Right lobe of liver (tissue), 6 donors: ENCODE measurements around the gene ZDHHC14. TPM values are rescaled to one million over a fixed set of nuclear protein-coding genes. Genes with fewer than 3 reads are reported as not detected.

Source experiments
- ATAC-seq, 4 donors: fragments of 200-7000 bp; cut with Tn5 transposase; one replicate each; pipeline ENCODE4 v1.9.1; 2020; ENCODE audit warnings: mild to moderate bottlenecking in 4 of 4, moderate library complexity in 4 of 4
- DNase-seq, 3 donors: peaks; one replicate each; pipeline ENCODE4 v3.0.0-alpha.2; 2020
- H3K27ac ChIP-seq, 3 donors: fragments of 200-600 bp; one replicate each; pipeline ENCODE4 v1.8.0; 2022
- H3K27me3 ChIP-seq, 2 donors: fragments of 200-600 bp; one replicate each; pipeline ENCODE4 v1.8.0; 2022
- H3K36me3 ChIP-seq, 4 donors: fragments of 200-600 bp; sonication (generic) in 1 of 4; one replicate each; pipeline versions ENCODE4 v1.5.1 to v1.8.0; 2017 to 2022; ENCODE audit warnings: control low read depth in 1 of 4
- H3K4me1 ChIP-seq, 4 donors: fragments of 200-600 bp; sonication (generic) in 1 of 4; one replicate each; pipeline versions ENCODE4 v1.5.1 to v1.8.0; 2017 to 2022; ENCODE audit warnings: control low read depth in 1 of 4
- H3K4me3 ChIP-seq, 3 donors: fragments of 200-600 bp; one replicate each; pipeline ENCODE4 v1.8.0; 2022
- H3K9me3 ChIP-seq, 4 donors: fragments of 200-600 bp; sonication (generic) in 1 of 4; one replicate each; pipeline versions ENCODE4 v1.5.1 to v1.8.0; 2017 to 2022; ENCODE audit warnings: control low read depth in 1 of 4
- CTCF ChIP-seq, 4 donors: fragments of 200-600 bp in 3 of 4; fragments of 450-650 bp in 1 of 4; IDR thresholded peaks; one replicate each; pipeline versions ENCODE4 v1.5.1 to v1.8.0; 2016 to 2022; ENCODE audit warnings: antibody characterized with exemption in 4 of 4, mild to moderate bottlenecking in 2 of 4
- POLR2A ChIP-seq: fragments of 450-650 bp; IDR thresholded peaks from one replicate; pipeline ENCODE4 v1.6.1; 2017; ENCODE audit warnings: antibody characterized with exemption, mild to moderate bottlenecking
- WGBS: methylation state at CpG from one replicate; pipeline ENCODE4 v1.1.6; 2018; ENCODE audit warnings: low coverage, low lambda C conversion rate; ENCODE audit not compliant: insufficient coverage; ENCODE audit errors: missing lambda C conversion rate; 5-methylcytosine and 5-hydroxymethylcytosine counted together
- intact Hi-C, 2 donors: fragments of 100-400 bp; cut with DNase I; formaldehyde crosslinking; loops; one replicate each; pipeline versions ENCODE4 v1.11.2 to v1.14.1; 2022
- total RNA-seq, 6 experiments: library from RNA; depleted of rRNA in 2 of 6; stranded (reverse); fragments of >200 nt in 2 of 6; fragmentation: NEBNext Ultra II Directional in 3 of 6; extraction: Animal tissue kit (Norgen Biotek cat#: 25700) in 3 of 6; gene quantifications; one replicate each; pipeline versions ENCODE4 v1.1.0 to v1.2.4, GENCODE V29; 2016 to 2023
- donor health status: DM: no; HTN: yes; CAD: no.
- donor health status: DM: no; HTN: no; CAD: no.
- donor health status: DM: no; HTN: no; CAD: no.
- donor health status: DM: no; HTN: yes; CAD: no.
- donor health status: DM: no; HTN: yes; CAD: no.

The ZDHHC14 gene
- total RNA-seq, 6 experiments from 2014 or later, result 7.3 to 13.0 (median 10.3) TPM

GRCh38 chr6:157346373-157346772, 34.6 kb upstream of the ZDHHC14 start:
- 78% methylated on average over 2 of the region's 2 CpGs for WGBS
- intact Hi-C loops, result no loop called here
- H3K4me3 ChIP-seq, result no peak overlapping the region
- no peaks in the 10 kb centered on the region for H3K4me1 ChIP-seq
- no peaks in the 10 kb centered on the region for H3K36me3 ChIP-seq
- no peak for TF ChIP-seq POLR2A
- TF ChIP-seq CTCF (IDR thresholded peaks at IDR 0.05), result no peak
- H3K27ac ChIP-seq, result no peak overlapping the region
- H3K27me3 ChIP-seq, result no peaks in the 10 kb centered on the region
- H3K9me3 ChIP-seq, result no peaks in the 10 kb centered on the region
- DNase-seq (no peak), ATAC-seq (no peak)

- Histone ChIP-seq H3K36me3 (no peaks in the 10 kb centered on the region), H3K4me3 (no peak overlapping the region), H3K4me1 (no peaks in the 10 kb centered on the region), H3K27ac (no peak overlapping the region), H3K9me3 (no peaks in the 10 kb centered on the region), H3K27me3 (no peaks in the 10 kb centered on the region)
- DNase-seq (no peak), ATAC-seq (no peak)
- 80% methylated on average over 8 of the region's 8 CpGs for WGBS
- no peak for TF ChIP-seq POLR2A
- no peak for TF ChIP-seq CTCF (IDR thresholded peaks at IDR 0.05)
- intact Hi-C loops, result no loop called here
Observed at GRCh38 chr6:157358287-157358686, 22.7 kb upstream of the ZDHHC14 start.

GRCh38 chr6:157361886-157362285, 19.1 kb upstream of the ZDHHC14 start:
- Histone ChIP-seq H3K4me3 (no peak overlapping the region), H3K27me3 (no peaks in the 10 kb centered on the region), H3K36me3 (no peaks in the 10 kb centered on the region), H3K27ac (no peak overlapping the region), H3K4me1 (no peaks in the 10 kb centered on the region), H3K9me3 (no peaks in the 10 kb centered on the region)
- WGBS, result 62% methylated on average over 3 of the region's 3 CpGs
- TF ChIP-seq POLR2A (no peak), CTCF (IDR thresholded peaks at IDR 0.05) (no peak)
- intact Hi-C loops, result no loop called here
- ATAC-seq, result no peak
- DNase-seq, result no peak

- ATAC-seq, result no peak
- H3K36me3 ChIP-seq, result no peaks in the 10 kb centered on the region
- no peak overlapping the region for H3K27ac ChIP-seq
- no peak overlapping the region for H3K4me3 ChIP-seq
- WGBS, result 100% methylated on average over 1 of the region's 1 CpG
- intact Hi-C loops, result no loop called here
- H3K4me1 ChIP-seq, result no peaks in the 10 kb centered on the region
- H3K9me3 ChIP-seq, result no peaks in the 10 kb centered on the region
- no peaks in the 10 kb centered on the region for H3K27me3 ChIP-seq
- no peak for DNase-seq
- TF ChIP-seq POLR2A (no peak), CTCF (IDR thresholded peaks at IDR 0.05) (no peak)
Observed at GRCh38 chr6:157364705-157365104, 16.3 kb upstream of the ZDHHC14 start.

- Histone ChIP-seq H3K36me3 (no peaks in the 10 kb centered on the region), H3K9me3 (no peaks in the 10 kb centered on the region), H3K27ac (no peak overlapping the region), H3K27me3 (no peaks in the 10 kb centered on the region), H3K4me1 (no peaks in the 10 kb centered on the region), H3K4me3 (no peak overlapping the region)
- DNase-seq (no peak), ATAC-seq (no peak)
- TF ChIP-seq CTCF (IDR thresholded peaks at IDR 0.05) (no peak), POLR2A (no peak)
- WGBS, result 91% methylated on average over 11 of the region's 11 CpGs
- intact Hi-C loops, result no loop called here
Observed at GRCh38 chr6:157366648-157367047, 14.3 kb upstream of the ZDHHC14 start.
